ENCODE measurements around the gene ALG3. TPM values are rescaled to one million over a fixed set of nuclear protein-coding genes. Genes with fewer than 3 reads are reported as not detected.

ALG3 gene
- total and polyA plus RNA-seq, 11 donors = 10.9 to 68.1 (median 17.0) TPM

DNA sequence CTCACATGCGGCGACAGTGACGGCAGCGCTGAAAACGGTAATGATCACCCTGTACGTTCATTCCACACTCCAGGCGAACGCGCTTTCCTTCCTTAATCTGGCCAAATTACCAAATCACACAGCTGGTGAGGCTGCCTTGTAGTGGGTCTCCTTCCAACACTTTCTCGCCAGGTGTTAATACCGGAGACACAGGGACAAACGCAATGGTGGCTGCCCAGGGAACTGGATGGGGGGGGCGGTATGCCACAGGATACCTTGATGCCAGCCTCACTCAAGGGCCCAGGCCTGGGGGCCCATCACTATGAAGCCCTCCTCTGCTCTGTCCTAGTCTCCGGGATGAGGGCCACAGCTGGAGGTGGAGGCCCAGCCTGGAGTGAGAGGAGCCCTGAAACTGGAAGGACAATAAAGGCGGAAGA, 14.0 kb upstream of the ALG3 start:
- Histone ChIP-seq H3K4me1 (peaks cover 8 to 35% (median 22%) of the 10 kb centered on the region in 12 donors), H3K27ac (no peak overlapping the region), H3K27me3 (peaks cover 8 to 73% (median 50%) of the 10 kb centered on the region in 9 donors), H3K9me3 (no peaks in the 10 kb centered on the region), H3K4me3 (peak overlapping the region in 2 of 12 donors; percentile 46 to 56), H3K36me3 (no peaks in the 10 kb centered on the region)
- intact Hi-C loops (cut with DNase I) = loop anchor here in 1 of 10 donors (10.0 kb wide), 1 partner anchor 218 kb away; no protein-coding TSS in a partner anchor
- no peak for TF ChIP-seq POLR2A (IDR thresholded peaks at IDR 0.05)
- no peak for ATAC-seq
- DNase-seq = no peak
- 14 to 19% (median 15%) methylated on average over 12 to 15 of the region's 15 CpGs for whole genome bisulfite sequencing, 4 donors

DNA sequence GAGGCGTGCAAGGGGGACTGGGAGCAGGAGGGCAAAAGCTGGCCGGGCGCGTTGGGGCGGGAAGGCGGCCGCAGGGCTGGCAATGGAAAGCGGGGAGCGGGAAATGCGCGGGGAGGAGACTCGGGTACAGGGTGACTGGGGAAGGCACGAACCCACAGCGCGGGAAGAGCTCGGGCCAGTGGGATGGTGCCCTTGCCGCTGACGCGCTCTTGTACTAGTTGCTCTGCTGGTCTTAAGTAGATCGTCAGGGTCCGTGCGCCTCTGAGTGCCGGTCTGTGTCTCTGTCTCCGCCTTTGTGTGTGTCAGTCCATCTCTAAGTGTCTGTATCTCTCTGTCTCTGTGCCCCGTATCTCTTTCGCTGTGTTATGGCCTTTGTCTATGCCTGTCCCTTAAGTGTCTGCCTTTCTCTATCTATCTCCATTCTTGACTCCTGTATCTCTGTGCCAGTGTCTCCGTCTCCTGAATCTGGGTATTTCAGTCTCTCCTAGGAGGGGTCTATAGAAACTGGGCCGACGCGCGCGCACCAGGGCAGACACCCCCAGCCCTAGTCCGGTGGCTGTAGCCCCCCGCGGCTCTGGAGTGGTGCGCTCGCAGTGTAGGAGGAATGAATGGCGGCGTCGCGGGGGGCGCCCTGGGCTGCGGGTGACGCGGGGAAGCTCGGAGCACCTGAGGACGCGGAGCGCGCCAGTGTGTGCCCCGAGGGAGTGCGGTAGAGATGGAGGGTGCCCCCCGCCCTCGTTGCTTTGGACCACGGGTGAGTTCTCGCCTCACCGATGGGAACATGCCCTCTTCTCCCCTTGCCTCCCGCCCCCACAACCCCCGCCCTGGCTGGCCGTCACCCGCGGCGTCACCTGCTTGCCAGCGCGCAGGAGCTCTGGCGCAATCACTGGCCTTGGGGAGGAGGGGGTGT, 13.3 kb upstream of the ALG3 start:
- Histone ChIP-seq H3K27me3 (peaks cover 8 to 73% (median 50%) of the 10 kb centered on the region in 9 donors), H3K4me1 (peaks cover 8 to 35% (median 22%) of the 10 kb centered on the region in 12 donors), H3K4me3 (peak overlapping the region; percentile 8 to 59 (median 50)), H3K27ac (no peak overlapping the region), H3K36me3 (no peaks in the 10 kb centered on the region), H3K9me3 (no peaks in the 10 kb centered on the region)
- 0 to 2% (median 2%) methylated on average over 37 to 66 of the region's 66 CpGs for WGBS, 4 donors
- intact Hi-C loops (cut with DNase I) = loop anchor here in 1 of 10 donors (10.0 kb wide), 1 partner anchor 217 kb away; no protein-coding TSS in a partner anchor
- TF ChIP-seq, protein P1, sequence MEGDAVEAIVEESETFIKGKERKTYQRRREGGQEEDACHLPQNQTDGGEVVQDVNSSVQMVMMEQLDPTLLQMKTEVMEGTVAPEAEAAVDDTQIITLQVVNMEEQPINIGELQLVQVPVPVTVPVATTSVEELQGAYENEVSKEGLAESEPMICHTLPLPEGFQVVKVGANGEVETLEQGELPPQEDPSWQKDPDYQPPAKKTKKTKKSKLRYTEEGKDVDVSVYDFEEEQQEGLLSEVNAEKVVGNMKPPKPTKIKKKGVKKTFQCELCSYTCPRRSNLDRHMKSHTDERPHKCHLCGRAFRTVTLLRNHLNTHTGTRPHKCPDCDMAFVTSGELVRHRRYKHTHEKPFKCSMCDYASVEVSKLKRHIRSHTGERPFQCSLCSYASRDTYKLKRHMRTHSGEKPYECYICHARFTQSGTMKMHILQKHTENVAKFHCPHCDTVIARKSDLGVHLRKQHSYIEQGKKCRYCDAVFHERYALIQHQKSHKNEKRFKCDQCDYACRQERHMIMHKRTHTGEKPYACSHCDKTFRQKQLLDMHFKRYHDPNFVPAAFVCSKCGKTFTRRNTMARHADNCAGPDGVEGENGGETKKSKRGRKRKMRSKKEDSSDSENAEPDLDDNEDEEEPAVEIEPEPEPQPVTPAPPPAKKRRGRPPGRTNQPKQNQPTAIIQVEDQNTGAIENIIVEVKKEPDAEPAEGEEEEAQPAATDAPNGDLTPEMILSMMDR (IDR thresholded peaks at IDR 0.05) = no peak
- no peak for TF ChIP-seq POLR2A (IDR thresholded peaks at IDR 0.05)
- ATAC-seq (peak in 1 of 4 donors; percentile 7), DNase-seq (no peak)

DNA sequence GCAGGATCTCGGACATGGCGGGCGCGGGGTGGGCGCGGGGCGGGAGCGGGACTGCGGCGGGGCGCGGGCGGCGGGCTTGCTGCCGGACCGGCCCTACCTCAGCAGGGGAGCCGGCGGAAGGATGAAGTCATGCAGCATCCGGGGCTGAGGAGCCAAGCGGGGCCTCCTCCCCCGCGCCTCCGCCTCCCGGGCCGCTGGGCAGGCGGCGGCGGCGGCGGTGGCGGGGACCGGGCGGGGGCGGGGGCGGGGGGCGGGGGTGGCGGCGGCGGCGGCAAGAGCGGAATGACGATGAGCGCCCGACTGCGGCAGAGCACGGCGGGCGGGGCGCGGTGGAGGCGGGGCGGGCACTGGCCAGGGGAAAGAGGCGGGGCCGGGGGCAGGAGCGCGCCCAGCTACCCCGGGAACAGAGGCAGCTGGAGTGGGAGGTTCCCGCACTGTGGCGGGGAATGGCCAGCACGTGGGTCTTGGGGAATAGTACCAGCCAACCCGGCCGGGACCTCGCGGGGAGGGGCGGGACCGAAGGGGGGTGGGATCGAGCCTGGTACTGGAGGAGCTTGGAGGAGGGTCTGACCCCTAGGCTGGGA, 12.6 kb upstream of the ALG3 start, which contains the start of gene CAMK2N2:
Gene CAMK2N2 (minus strand): TSS at position 284 of the 584 bp plus-strand sequence. CDS start 268 bp downstream, at position 16.
- Histone ChIP-seq H3K27me3 (peaks cover 8 to 73% (median 50%) of the 10 kb centered on the region in 9 donors), H3K4me1 (peaks cover 8 to 35% (median 22%) of the 10 kb centered on the region in 12 donors), H3K27ac (no peak within 1 kb of the TSS), H3K36me3 (no peaks in the 10 kb centered on the region), H3K4me3 (peak within 1 kb of the TSS; percentile 10 to 59 (median 50)), H3K9me3 (no peaks in the 10 kb centered on the region)
- DNase-seq (peak in 4 of 5 donors; percentile 45 to 77 (median 56)), ATAC-seq (peak; percentile 18 to 74 (median 70))
- no peak for TF ChIP-seq POLR2A (IDR thresholded peaks at IDR 0.05)
- TF ChIP-seq, protein P1 (IDR thresholded peaks at IDR 0.05) = no peak
- intact Hi-C loops (cut with DNase I) = loop anchor here in 1 of 10 donors (10.0 kb wide), 1 partner anchor 217 kb away; no protein-coding TSS in a partner anchor
- WGBS, 4 donors = 0 to 1% (median 0%) methylated on average over 2 to 67 of the region's 67 CpGs

DNA sequence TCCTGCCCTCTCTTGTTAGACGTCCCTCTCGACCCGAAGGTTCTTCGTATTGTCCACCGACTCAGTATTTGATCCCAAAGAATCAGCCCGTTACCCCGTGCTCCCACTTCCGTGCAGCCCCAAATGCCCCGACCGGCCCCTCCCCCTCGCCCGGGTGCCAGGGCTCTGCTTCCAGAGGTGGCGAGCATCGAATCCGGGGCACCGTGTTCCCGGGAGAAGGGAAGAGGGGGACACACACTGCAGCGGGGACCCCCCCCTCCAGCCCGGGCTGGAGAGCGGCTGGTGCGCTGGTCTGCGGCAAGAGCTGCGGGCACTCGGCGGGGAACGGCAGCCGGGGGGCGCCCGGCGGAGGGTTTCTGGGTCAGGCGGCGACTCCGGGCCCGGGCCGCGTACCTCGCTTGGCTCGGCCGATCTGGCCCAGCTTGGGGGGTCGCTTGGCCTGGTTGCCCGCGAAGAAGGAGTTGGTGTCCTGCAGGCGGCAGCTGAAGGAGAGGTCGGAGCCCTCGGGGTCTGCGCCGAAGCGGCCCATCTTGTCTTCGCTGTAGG, 12.0 kb upstream of the ALG3 start:
- TF ChIP-seq, protein P1 (IDR thresholded peaks at IDR 0.05) = no peak
- TF ChIP-seq POLR2A (IDR thresholded peaks at IDR 0.05) = no peak
- Histone ChIP-seq H3K4me3 (peak overlapping the region; percentile 10 to 59 (median 50)), H3K9me3 (no peaks in the 10 kb centered on the region), H3K27ac (no peak overlapping the region), H3K36me3 (no peaks in the 10 kb centered on the region), H3K4me1 (peaks cover 8 to 35% (median 22%) of the 10 kb centered on the region in 12 donors), H3K27me3 (peaks cover 8 to 70% (median 50%) of the 10 kb centered on the region in 9 donors)
- ATAC-seq (no peak), DNase-seq (no peak)
- intact Hi-C loops (cut with DNase I) = loop anchor here in 1 of 10 donors (10.0 kb wide), 1 partner anchor 216 kb away; no protein-coding TSS in a partner anchor
- 1 to 2% (median 1%) methylated on average over 16 to 49 of the region's 49 CpGs for WGBS, 4 donors
